ENCODE data around the gene DOCK7. TPM values are rescaled to one million over a fixed set of nuclear protein-coding genes. Genes with fewer than 3 reads are reported as not detected.

Gene DOCK7
- total and polyA plus RNA-seq, 2 of the 13 experiments (the other 11 are each of a cell fraction or from before 2014, with no cell fraction given): 45.7 to 67.2 TPM

GRCh38 chr1:62676611-62677356 lies 11.4 kb downstream of the DOCK7 start:
- no peak overlapping the region for H2AFZ ChIP-seq (ENCODE audit: low read length)
- H3K27ac ChIP-seq (ENCODE audit: extremely low read length, insufficient read depth, low read length): no peak overlapping the region
- intact Hi-C loops (cut with micrococcal nuclease; ENCODE audit: unreplicated experiment): no loop called here
- FAIRE-seq (no peak), DNase-seq (ENCODE audit: low spot score) (no peak), ATAC-seq (no peak)
- H3K79me2 ChIP-seq (ENCODE audit: insufficient read depth, low read length): peaks cover 82% of the 10 kb centered on the region
- in situ Hi-C loops (cut with HindIII; ENCODE audit: extremely low pct_ligation_motif_present, low pct_unique_long_range_greater_than_20kb): no loop called here
- BruUV-seq (replicated peaks): no TSS peak
- no peaks in the 10 kb centered on the region for H3K27me3 ChIP-seq (ENCODE audit: control insufficient read depth in 1 of 2, insufficient read depth in 2 of 2, low read length in 2 of 2)
- peaks cover 0 to 5% of the 10 kb centered on the region in 2 experiments; a peak in 2 of 5 replicates for H3K36me3 ChIP-seq (replicated peaks in 1 of 2; ENCODE audit: control insufficient read depth in 1 of 2, insufficient read depth in 2 of 2, low read length in 2 of 2)
- CTCF ChIA-PET (ENCODE audit: low intra/inter-chr PET ratio, low total read pairs): no interaction called here
- no peak overlapping the region for H3K4me2 ChIP-seq (ENCODE audit: low read depth, low read length)
- H3K4me3 ChIP-seq (replicated peaks in 1 of 3; ENCODE audit: insufficient read depth in 1 of 3, low read depth in 2 of 3, low read length in 3 of 3): no peak overlapping the region
- no peak overlapping the region for H3K9ac ChIP-seq (ENCODE audit: insufficient read depth, low read depth, low read length)
- peaks cover 59% of the 10 kb centered on the region for H3K4me1 ChIP-seq (ENCODE audit: insufficient read depth, low read length)
- POLR2A ChIA-PET: no interaction called here
- no peaks in the 10 kb centered on the region for H3K9me3 ChIP-seq (ENCODE audit: low read length)
- H4K20me1 ChIP-seq (ENCODE audit: insufficient read depth, low read length): no peaks in the 10 kb centered on the region
- WGBS (ENCODE audit: low lambda C conversion rate): 93% methylated on average over 2 of the region's 2 CpGs
- no peak for TF ChIP-seq RARA (CRISPR knock-in tag; IDR thresholded peaks at IDR 0.05)
- no peak for TF ChIP-seq ZNF513 (CRISPR knock-in tag; conservative IDR thresholded peaks at IDR 0.05)
- no peak for TF ChIP-seq ZNF333 (CRISPR knock-in tag; IDR thresholded peaks at IDR 0.05; ENCODE audit: borderline replicate concordance)
- TF ChIP-seq, protein P1, sequence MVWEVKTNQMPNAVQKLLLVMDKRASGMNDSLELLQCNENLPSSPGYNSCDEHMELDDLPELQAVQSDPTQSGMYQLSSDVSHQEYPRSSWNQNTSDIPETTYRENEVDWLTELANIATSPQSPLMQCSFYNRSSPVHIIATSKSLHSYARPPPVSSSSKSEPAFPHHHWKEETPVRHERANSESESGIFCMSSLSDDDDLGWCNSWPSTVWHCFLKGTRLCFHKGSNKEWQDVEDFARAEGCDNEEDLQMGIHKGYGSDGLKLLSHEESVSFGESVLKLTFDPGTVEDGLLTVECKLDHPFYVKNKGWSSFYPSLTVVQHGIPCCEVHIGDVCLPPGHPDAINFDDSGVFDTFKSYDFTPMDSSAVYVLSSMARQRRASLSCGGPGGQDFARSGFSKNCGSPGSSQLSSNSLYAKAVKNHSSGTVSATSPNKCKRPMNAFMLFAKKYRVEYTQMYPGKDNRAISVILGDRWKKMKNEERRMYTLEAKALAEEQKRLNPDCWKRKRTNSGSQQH (CRISPR knock-in tag; IDR thresholded peaks at IDR 0.05; ENCODE audit: low read depth): no peak
- TF ChIP-seq ZSCAN31 (CRISPR knock-in tag; IDR thresholded peaks at IDR 0.05; ENCODE audit: low read depth): no peak
- TF ChIP-seq LRRFIP1 (CRISPR knock-in tag; conservative IDR thresholded peaks at IDR 0.05): no peak
- TF ChIP-seq, protein P2, sequence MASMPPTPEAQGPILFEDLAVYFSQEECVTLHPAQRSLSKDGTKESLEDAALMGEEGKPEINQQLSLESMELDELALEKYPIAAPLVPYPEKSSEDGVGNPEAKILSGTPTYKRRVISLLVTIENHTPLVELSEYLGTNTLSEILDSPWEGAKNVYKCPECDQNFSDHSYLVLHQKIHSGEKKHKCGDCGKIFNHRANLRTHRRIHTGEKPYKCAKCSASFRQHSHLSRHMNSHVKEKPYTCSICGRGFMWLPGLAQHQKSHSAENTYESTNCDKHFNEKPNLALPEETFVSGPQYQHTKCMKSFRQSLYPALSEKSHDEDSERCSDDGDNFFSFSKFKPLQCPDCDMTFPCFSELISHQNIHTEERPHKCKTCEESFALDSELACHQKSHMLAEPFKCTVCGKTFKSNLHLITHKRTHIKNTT (CRISPR knock-in tag; IDR thresholded peaks at IDR 0.05): no peak
- no peak for TF ChIP-seq TP53 (CRISPR knock-in tag; conservative IDR thresholded peaks at IDR 0.05)
- TF ChIP-seq, protein P3, sequence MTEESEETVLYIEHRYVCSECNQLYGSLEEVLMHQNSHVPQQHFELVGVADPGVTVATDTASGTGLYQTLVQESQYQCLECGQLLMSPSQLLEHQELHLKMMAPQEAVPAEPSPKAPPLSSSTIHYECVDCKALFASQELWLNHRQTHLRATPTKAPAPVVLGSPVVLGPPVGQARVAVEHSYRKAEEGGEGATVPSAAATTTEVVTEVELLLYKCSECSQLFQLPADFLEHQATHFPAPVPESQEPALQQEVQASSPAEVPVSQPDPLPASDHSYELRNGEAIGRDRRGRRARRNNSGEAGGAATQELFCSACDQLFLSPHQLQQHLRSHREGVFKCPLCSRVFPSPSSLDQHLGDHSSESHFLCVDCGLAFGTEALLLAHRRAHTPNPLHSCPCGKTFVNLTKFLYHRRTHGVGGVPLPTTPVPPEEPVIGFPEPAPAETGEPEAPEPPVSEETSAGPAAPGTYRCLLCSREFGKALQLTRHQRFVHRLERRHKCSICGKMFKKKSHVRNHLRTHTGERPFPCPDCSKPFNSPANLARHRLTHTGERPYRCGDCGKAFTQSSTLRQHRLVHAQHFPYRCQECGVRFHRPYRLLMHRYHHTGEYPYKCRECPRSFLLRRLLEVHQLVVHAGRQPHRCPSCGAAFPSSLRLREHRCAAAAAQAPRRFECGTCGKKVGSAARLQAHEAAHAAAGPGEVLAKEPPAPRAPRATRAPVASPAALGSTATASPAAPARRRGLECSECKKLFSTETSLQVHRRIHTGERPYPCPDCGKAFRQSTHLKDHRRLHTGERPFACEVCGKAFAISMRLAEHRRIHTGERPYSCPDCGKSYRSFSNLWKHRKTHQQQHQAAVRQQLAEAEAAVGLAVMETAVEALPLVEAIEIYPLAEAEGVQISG (CRISPR knock-in tag; IDR thresholded peaks at IDR 0.05): no peak

All from HepG2 (cell line).